Subcutaneous abdominal adipose tissue (tissue), 5 donors: ENCODE results near the gene RAB25.
A peak's percentile ranks its signal among the peaks of the same experiment; 100 is the strongest.

Experiments used
- H3K27ac ChIP-seq: one replicate; pipeline ENCODE4 v1.7.0; 2013; ENCODE audit warnings: low read depth, mild to moderate bottlenecking, inconsistent platforms, low read length, moderate library complexity
- H3K27me3 ChIP-seq, 5 donors: one replicate each; pipeline ENCODE4 v1.7.0; 2013; ENCODE audit warnings: low read length in 5 of 5, inconsistent platforms in 1 of 5; ENCODE audit not compliant: control insufficient read depth in 5 of 5, insufficient read depth in 4 of 5
- H3K36me3 ChIP-seq, 5 donors: one replicate each; pipeline ENCODE4 v1.7.0; 2013; ENCODE audit warnings: low read length in 5 of 5; ENCODE audit not compliant: control insufficient read depth in 5 of 5, insufficient read depth in 5 of 5
- H3K4me1 ChIP-seq, 5 donors: one replicate each; pipeline ENCODE4 v1.7.0; 2013; ENCODE audit warnings: low read length in 5 of 5, mild to moderate bottlenecking in 3 of 5, moderate library complexity in 1 of 5; ENCODE audit not compliant: control insufficient read depth in 5 of 5, insufficient read depth in 5 of 5
- H3K4me3 ChIP-seq, 5 donors: one replicate each; pipeline ENCODE4 v1.7.0; 2013; ENCODE audit warnings: low read length in 5 of 5, low read depth in 1 of 5
- H3K9ac ChIP-seq, 5 donors: one replicate each; pipeline ENCODE4 v1.7.0; 2013; ENCODE audit warnings: low read length in 5 of 5, mild to moderate bottlenecking in 4 of 5, moderate library complexity in 3 of 5
- H3K9me3 ChIP-seq, 5 donors: one replicate each; pipeline ENCODE4 v1.7.0; 2013; ENCODE audit warnings: low read length in 5 of 5; ENCODE audit not compliant: control insufficient read depth in 5 of 5
- donor health status: healthy.
- donor health status: healthy.
- donor health status: healthy.
- donor health status: healthy.
- donor health status: healthy.

Gene RAB25

DNA sequence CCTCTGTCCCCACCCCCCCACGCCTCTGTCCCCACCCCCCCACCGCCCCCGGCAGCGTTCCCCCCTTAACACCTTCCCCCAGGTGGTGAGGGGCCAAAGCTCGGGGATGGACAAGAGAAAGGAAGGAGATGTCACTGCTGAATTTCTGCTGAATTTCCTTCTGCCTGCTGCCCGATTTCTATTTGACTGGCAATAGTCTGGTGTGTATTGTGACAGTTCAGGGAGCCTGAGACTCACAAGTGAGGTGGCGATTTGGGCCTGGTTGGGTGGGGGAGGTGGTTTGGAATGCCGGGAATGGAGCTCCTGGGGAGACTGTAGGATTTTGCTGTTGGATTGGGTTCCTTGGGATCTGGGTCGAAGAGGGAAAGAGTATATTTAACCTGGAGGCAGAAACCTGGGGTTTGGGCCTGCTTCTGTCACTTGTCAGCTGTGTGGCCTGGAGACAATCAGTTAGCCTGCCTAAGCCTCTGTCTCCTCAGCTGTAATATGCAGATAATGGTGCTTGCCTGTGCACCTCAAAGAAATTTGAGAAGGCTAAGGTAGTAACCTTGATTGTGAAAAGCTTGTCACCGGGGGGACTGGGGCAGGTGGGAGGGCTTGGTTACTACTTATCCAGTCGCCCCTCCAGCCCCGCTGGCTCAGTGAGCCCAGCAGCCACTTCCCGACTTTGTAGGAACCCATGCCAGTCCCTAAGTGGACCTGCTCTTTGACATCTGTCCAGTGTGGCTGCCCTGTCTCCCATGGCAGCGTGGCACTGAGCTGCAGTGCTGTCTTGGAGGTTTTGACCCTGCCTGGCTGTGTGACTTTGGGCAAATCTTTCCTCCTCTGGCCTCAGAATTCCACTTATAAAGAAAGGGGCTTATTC, 45.9 kb downstream of the RAB25 start:
- Histone ChIP-seq H3K27me3 (no peaks in the 10 kb centered on the region), H3K4me1 (peaks cover 35 to 82% (median 64%) of the 10 kb centered on the region in 5 donors), H3K36me3 (no peaks in the 10 kb centered on the region), H3K9me3 (no peaks in the 10 kb centered on the region), H3K27ac (peak overlapping the region; percentile 98), H3K4me3 (peak overlapping the region in 4 of 5 donors; percentile 29 to 51 (median 42)), H3K9ac (peak overlapping the region; percentile 45 to 83 (median 76))

DNA sequence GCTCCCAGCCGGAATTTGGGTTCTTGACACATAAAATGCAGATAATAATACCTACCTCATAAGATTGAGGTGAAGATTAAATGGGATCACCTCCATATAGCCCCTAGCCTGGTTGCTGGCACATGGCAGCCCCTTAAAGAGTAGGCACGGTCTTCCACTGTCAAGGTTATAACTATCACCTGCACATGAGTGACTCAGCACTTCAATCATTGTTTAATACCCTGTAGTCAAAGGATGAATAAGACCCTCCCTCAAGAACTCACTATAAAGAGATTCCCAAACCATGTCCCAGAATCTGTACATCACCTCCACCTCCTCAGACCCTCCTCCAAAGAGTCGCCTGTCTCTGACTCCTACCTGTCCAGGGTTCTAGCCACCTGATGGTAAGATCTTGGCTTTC, 47.1 kb downstream of the RAB25 start:
- H3K9me3 ChIP-seq = no peaks in the 10 kb centered on the region
- no peaks in the 10 kb centered on the region for H3K36me3 ChIP-seq
- no peak overlapping the region for H3K4me3 ChIP-seq
- H3K9ac ChIP-seq = peak overlapping the region in 2 of 5 donors; percentile 4 to 41
- H3K27me3 ChIP-seq = no peaks in the 10 kb centered on the region
- peak overlapping the region; percentile 98 for H3K27ac ChIP-seq
- H3K4me1 ChIP-seq = peaks cover 29 to 79% (median 58%) of the 10 kb centered on the region in 5 donors

DNA sequence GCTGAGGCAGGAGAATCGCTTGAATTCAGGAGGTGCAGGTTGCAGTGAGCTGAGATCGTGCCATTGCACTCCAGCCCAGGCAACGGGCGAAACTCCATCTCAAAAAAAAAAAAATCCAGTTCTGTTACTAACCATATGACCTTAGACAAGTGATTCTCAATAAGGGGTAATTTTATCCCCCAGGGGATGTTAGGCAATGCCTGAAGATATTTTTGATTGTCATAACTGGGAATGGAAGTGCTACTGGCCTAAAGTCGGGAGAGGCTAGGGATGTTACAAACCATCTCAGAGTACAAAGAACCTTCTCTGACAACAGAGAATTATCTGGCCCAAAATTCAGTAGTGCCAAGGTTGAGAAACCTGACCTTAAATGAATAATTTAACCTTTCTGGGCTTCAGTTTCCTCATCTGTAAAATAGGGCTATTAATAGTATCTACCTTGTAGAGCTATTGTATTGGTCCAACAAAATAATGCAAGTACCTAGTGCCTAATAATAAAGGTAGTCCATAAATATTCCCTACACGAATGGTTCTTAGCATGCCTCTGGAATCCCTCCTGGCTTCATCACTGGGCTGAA, 47.8 kb downstream of the RAB25 start:
- H3K4me1 ChIP-seq = peaks cover 26 to 78% (median 58%) of the 10 kb centered on the region in 5 donors
- H3K36me3 ChIP-seq = no peaks in the 10 kb centered on the region
- H3K4me3 ChIP-seq = no peak overlapping the region
- peak overlapping the region; percentile 98 for H3K27ac ChIP-seq
- H3K9ac ChIP-seq = peak overlapping the region in 1 of 5 donors; percentile 41
- no peaks in the 10 kb centered on the region for H3K27me3 ChIP-seq
- H3K9me3 ChIP-seq = no peaks in the 10 kb centered on the region

DNA sequence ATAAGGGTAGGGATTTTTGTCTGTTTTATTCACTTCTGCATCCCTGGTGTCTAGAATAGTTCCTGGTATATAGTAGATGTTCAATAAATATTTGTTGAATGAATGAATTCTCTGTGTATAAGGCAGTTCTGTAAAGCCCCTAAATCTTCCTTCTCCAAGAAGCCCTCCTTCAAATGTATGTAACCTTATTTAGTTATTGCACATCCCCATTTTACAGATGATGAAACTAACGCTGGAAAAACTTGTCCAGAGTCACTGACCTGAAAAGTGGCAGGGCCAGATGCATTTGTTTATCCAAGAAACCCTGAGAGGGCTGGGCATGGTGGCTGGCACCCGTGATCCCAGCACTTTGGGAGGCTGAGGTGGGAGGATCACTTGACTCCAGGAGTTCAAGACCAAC, 49.3 kb downstream of the RAB25 start:
- H3K4me1 ChIP-seq = peaks cover 14 to 70% (median 49%) of the 10 kb centered on the region in 5 donors

DNA sequence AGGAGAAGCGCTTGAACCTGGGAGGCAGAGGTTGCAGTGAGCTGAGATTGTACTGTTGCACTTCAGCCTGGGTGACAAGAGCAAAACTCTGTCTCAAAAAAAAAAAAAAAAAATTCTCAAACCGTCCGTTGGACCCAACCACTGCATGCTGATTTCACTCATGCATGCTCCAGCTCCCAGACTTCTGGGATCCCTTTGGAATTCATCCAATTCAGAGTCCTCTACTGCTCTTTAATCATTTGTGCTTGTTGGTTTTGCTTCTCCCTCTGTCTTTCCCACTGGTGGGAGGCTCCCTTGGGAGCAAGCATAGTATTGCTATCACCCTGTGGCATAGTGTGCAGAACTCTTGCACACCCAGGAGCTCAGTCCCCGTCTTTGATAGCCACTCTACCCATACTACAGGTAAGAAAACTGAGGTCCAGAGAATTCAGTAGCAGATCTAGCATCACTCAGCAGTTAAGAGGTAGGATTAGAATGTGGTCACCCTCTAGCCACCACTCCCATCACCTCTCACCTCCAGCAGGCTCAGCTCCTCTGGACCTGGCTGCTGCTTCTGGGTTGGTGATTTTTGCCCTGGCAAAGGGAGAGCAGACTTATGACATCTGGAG, 50.5 kb downstream of the RAB25 start:
- H3K9ac ChIP-seq = peak overlapping the region in 1 of 5 donors; percentile 5
- H3K27me3 ChIP-seq = no peaks in the 10 kb centered on the region
- no peak overlapping the region for H3K4me3 ChIP-seq
- H3K4me1 ChIP-seq = peaks cover 9 to 67% (median 44%) of the 10 kb centered on the region in 5 donors
- peaks cover 0 to 2% (median 2%) of the 10 kb centered on the region in 5 donors for H3K36me3 ChIP-seq
- peak overlapping the region; percentile 97 for H3K27ac ChIP-seq
- no peaks in the 10 kb centered on the region for H3K9me3 ChIP-seq

More for the DNA sequence above, 49.3 kb downstream of the RAB25 start:
- Histone ChIP-seq H3K36me3 (no peaks in the 10 kb centered on the region), H3K4me3 (no peak overlapping the region), H3K9ac (no peak overlapping the region), H3K27me3 (no peaks in the 10 kb centered on the region), H3K9me3 (no peaks in the 10 kb centered on the region), H3K27ac (peak overlapping the region; percentile 98)

DNA sequence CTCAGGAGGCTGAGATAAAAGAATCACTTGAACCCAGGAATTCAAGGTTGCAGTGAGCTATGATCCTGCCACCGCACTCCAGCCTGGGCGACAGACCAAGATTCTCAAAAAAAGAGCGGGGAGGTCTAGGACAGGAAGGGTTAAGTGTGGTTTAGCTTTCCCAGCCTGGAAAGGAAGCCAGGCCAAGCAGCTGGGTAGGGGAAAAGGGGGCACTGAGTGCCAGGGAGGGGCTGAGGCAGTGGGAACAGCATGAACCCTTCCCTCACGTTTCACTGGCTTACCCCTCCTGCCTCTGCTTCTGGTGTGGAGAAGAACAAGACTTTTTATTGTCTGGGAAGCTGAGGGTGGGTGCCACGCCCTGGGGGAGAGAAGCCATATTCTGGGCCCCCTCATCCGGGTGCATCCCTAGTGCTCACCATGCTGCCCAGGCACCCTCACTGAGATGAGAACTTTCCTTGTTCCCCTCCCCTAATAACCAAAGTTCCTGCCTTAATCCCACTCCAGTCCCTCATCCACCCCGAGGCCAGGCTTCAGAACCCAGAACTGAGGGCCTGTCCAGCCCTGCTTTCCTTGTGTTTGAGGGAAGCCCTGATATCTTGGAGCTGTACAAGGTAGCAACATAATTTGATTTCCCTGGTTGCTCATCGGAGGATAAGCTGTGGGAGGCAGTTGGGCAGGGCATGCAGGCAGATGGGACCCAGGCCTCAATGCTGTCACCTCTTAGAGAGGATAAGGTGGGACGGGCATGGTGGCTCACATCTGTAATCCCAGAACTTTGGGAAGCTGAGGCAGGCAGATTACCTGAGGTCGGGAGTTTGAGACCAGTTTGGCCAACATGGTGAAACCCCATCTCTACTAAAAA, 51.5 kb downstream of the RAB25 start:
- no peaks in the 10 kb centered on the region for H3K9me3 ChIP-seq
- H3K27me3 ChIP-seq = no peaks in the 10 kb centered on the region
- H3K9ac ChIP-seq = no peak overlapping the region
- peaks cover 6 to 63% (median 42%) of the 10 kb centered on the region in 5 donors for H3K4me1 ChIP-seq
- peaks cover 0 to 5% (median 2%) of the 10 kb centered on the region in 5 donors for H3K36me3 ChIP-seq
- H3K4me3 ChIP-seq = no peak overlapping the region
- H3K27ac ChIP-seq = peak overlapping the region; percentile 97

DNA sequence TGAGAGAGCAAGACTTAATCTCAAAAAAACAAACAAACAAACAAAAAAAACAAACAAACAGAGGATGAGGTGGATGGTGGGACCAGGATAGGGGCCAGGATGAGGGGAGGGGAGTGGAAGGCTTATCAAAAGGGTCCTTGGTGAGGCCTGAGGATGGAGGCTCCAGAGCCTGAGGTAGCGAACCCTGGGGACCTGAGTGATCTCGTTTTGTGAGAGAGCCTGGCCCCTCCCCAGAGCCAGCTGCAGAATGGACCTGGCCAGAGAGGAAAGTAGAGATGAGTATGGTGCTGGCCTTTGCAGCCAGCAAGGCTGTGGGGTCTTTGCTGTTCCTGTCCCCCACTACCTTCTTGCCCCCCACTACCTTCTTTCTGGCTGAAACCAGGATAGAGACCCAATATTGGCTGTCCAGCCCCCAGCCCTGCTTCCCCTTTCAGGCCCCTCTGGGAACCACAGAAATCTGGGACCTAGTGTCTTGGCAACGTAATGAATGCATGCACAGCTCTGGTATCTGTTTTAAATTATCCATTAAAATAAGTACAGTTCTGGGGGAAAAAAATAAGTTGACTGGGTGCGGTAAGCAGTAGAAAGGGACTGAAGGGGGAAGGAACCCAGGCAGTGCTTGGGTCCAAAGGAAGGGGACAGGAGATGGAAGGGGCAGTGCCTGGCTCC, 52.5 kb downstream of the RAB25 start:
- Histone ChIP-seq H3K9me3 (no peaks in the 10 kb centered on the region), H3K9ac (peak overlapping the region; percentile 0 to 97 (median 41)), H3K4me1 (peaks cover 6 to 66% (median 48%) of the 10 kb centered on the region in 5 donors), H3K4me3 (peak overlapping the region in 4 of 5 donors; percentile 81 to 100 (median 98)), H3K36me3 (peaks cover 0 to 13% (median 8%) of the 10 kb centered on the region in 5 donors), H3K27ac (peak overlapping the region; percentile 97), H3K27me3 (no peaks in the 10 kb centered on the region)

DNA sequence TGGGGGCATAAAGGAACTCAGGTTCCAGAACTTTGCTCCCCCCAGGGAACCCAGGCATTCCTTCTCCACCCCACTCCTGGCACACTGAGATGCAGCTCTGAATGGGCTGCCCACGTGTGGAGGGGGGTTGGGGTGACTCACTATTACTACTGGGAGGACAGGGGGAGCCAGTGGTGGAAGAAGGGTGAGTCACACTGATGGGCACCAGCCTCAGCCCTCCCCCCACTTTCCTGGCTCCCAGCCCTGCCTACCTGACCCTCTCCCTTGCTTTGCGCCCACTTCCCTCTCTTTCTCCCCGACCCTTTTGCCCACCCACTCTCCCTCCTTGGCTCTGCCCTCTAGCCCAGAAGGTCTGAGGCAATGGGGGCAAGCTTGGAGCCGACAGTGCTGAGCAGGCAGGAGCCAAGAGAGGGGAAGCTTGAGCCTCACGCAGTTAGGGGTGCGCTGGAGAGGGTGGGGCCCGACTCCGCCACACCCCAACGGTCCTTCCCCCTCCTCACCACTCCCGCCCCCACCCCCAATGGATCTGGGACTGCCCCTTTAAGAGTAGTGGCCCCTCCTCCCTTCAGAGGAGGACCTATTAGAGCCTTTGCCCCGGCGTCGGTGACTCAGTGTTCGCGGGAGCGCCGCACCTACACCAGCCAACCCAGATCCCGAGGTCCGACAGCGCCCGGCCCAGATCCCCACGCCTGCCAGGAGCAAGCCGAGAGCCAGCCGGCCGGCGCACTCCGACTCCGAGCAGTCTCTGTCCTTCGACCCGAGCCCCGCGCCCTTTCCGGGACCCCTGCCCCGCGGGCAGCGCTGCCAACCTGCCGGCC, 53.4 kb downstream of the RAB25 start, which contains the start of gene LMNA:
Gene LMNA (plus strand): TSS at position 611 of the 818 bp plus-strand sequence. CDS start 208 bp downstream, outside the sequence.
- Histone ChIP-seq H3K9ac (peak within 1 kb of the TSS; percentile 97 to 100 (median 100)), H3K27ac (peak within 1 kb of the TSS; percentile 97), H3K27me3 (no peaks in the 10 kb centered on the region), H3K36me3 (peaks cover 0 to 18% (median 10%) of the 10 kb centered on the region in 5 donors), H3K4me3 (peak within 1 kb of the TSS; percentile 97 to 100 (median 100)), H3K9me3 (no peaks in the 10 kb centered on the region), H3K4me1 (peaks cover 5 to 66% (median 50%) of the 10 kb centered on the region in 5 donors)
